GM12891 (cell line): ENCODE data around the gene UQCRFS1.

ENCODE experiments used
- PAX5 ChIP-seq: IDR thresholded peaks from 2 replicates; pipeline ENCODE4 v1.6.1; 2011; ENCODE audit warnings: low read length, moderate library complexity, mild to moderate bottlenecking; ENCODE audit not compliant: insufficient read depth, severe bottlenecking
- POLR2A ChIP-seq: IDR thresholded peaks from 2 replicates; pipeline ENCODE4 v1.6.1; 2011; ENCODE audit warnings: low read depth, low read length, control low read depth
- POLR2AphosphoS5 ChIP-seq: IDR thresholded peaks from 2 replicates; pipeline ENCODE4 v1.6.1; 2011; ENCODE audit warnings: low read depth, low read length, control low read depth
- TAF1 ChIP-seq: IDR thresholded peaks from 2 replicates; pipeline ENCODE4 v1.6.1; 2011; ENCODE audit warnings: low read depth, low read length, control low read depth

DNA sequence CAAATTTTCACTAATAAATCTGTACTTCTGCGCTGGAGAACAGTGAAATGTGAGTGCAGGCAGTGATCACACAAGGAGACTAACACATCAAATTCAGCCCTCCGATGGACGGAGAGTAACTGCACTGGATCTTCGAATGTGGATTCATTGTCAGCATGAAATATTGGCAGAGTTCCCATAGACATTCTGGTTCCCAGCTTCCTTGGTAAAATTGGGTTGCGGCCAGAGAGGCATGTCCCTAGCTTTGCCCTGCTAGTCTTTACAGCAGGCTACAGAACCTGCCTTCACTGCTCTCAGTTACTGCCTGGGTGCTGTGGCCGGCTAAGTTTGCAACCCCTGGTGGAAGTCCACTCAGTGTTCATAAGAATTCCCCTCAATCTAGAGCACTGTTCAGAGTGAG is 32.3 kb upstream of the UQCRFS1 start:
- TF ChIP-seq POLR2A (no peak), POLR2AphosphoS5 (no peak), TAF1 (no peak), PAX5 (no peak)
